Omental fat pad (tissue), 4 donors: Measurements from ENCODE around the gene FAM76B. TPM values are rescaled to one million over a fixed set of nuclear protein-coding genes. Genes with fewer than 3 reads are reported as not detected.

Experiments
- ATAC-seq: fragments of 150-250 bp; one replicate; pipeline ENCODE4 v1.9.1; 2016; ENCODE audit warnings: mild to moderate bottlenecking, moderate library complexity; ENCODE audit not compliant: low FRiP score
- DNase-seq: peaks from one replicate; pipeline ENCODE4 v3.0.0-alpha.2; 2019; ENCODE audit warnings: low spot score
- total RNA-seq, 4 donors: library from RNA; depleted of rRNA; stranded (reverse); fragments of >200 nt; gene quantifications; one replicate each; pipeline ENCODE4 v1.1.0, GENCODE V29; 2016
- TF ChIP-seq, protein P1 (sequence below), 3 donors: fragments of 450-650 bp; IDR thresholded peaks; one replicate each; pipeline ENCODE4 v1.5.1; 2016 to 2017; ENCODE audit warnings: antibody characterized with exemption in 3 of 3, mild to moderate bottlenecking in 3 of 3, moderate library complexity in 2 of 3

FAM76B gene
- total RNA-seq, 4 donors from 2014 or later: 16.5 to 40.0 (median 25.3) TPM

- no peak for DNase-seq
- no peak for ATAC-seq
- TF ChIP-seq, protein P1, sequence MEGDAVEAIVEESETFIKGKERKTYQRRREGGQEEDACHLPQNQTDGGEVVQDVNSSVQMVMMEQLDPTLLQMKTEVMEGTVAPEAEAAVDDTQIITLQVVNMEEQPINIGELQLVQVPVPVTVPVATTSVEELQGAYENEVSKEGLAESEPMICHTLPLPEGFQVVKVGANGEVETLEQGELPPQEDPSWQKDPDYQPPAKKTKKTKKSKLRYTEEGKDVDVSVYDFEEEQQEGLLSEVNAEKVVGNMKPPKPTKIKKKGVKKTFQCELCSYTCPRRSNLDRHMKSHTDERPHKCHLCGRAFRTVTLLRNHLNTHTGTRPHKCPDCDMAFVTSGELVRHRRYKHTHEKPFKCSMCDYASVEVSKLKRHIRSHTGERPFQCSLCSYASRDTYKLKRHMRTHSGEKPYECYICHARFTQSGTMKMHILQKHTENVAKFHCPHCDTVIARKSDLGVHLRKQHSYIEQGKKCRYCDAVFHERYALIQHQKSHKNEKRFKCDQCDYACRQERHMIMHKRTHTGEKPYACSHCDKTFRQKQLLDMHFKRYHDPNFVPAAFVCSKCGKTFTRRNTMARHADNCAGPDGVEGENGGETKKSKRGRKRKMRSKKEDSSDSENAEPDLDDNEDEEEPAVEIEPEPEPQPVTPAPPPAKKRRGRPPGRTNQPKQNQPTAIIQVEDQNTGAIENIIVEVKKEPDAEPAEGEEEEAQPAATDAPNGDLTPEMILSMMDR (IDR thresholded peaks at IDR 0.05): no peak
Measured at GRCh38 chr11:95802806-95803205, 13.2 kb upstream of the FAM76B start.

- ATAC-seq (no peak), DNase-seq (no peak)
- TF ChIP-seq, protein P1 (IDR thresholded peaks at IDR 0.05): no peak
Measured at GRCh38 chr11:95800438-95800837, 10.9 kb upstream of the FAM76B start.

GRCh38 chr11:95799546-95799945, 10.0 kb upstream of the FAM76B start:
- no peak for DNase-seq
- TF ChIP-seq, protein P1 (IDR thresholded peaks at IDR 0.05): no peak

GRCh38 chr11:95796501-95796900, 6.9 kb upstream of the FAM76B start:
- TF ChIP-seq, protein P1 (IDR thresholded peaks at IDR 0.05): no peak
- no peak for ATAC-seq
- DNase-seq: no peak

More at GRCh38 chr11:95799546-95799945, 10.0 kb upstream of the FAM76B start:
- ATAC-seq: no peak

GRCh38 chr11:95795627-95796295, 6.2 kb upstream of the FAM76B start:
- DNase-seq (no peak), ATAC-seq (no peak)
- TF ChIP-seq, protein P1 (IDR thresholded peaks at IDR 0.05): no peak

DNA sequence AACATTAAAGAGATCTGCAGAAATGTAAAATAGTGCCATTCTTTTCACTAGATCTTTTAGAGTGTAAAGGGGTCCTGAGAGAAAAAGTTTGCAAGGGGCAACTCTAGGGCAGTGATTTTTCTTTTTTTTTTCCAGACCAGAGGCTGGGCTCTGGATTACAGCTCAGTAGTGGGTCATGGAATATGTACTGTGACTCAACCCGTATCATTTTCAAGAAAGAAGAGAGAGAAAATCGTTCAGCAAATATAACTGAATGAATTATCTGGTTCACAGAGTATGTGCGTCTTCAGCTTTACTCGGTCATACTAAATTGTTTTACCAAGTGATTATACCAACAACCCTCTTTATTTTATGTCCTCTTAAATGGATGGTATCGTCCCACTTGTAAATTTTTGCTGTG, 4.5 kb upstream of the FAM76B start:
- TF ChIP-seq, protein P1 (IDR thresholded peaks at IDR 0.05): no peak
- DNase-seq (no peak), ATAC-seq (no peak)

- TF ChIP-seq, protein P1 (IDR thresholded peaks at IDR 0.05): no peak
- no peak for DNase-seq
- no peak for ATAC-seq
Measured at GRCh38 chr11:95793116-95793515, 3.5 kb upstream of the FAM76B start.
